Testis (tissue), 3 donors: ENCODE measurements around the gene SLC30A10. TPM values are rescaled to one million over a fixed set of nuclear protein-coding genes. Genes with fewer than 3 reads are reported as not detected.
"Not testable (repeated sequence)": the region's sequence is repeated elsewhere in the genome, so short reads cannot be mapped to it uniquely, and the experiment has no call there.

Experiments
- DNase-seq: peaks from one replicate; pipeline ENCODE4 v3.0.0-alpha.2; 2019
- H3K27ac ChIP-seq, 2 donors: fragments of 200-600 bp; sonication (generic); one replicate each; pipeline ENCODE4 v1.5.1; 2019
- H3K27me3 ChIP-seq: fragments of 200-600 bp; sonication (generic); one replicate; pipeline ENCODE4 v1.5.1; 2019
- H3K36me3 ChIP-seq: fragments of 200-600 bp; sonication (generic); one replicate; pipeline ENCODE4 v1.5.1; 2017; ENCODE audit warnings: low read depth; ENCODE audit errors: missing control alignments
- H3K4me1 ChIP-seq: fragments of 200-600 bp; sonication (generic); one replicate; pipeline ENCODE4 v1.5.1; 2019
- H3K4me3 ChIP-seq, 2 donors: fragments of 200-600 bp; sonication (generic); one replicate each; pipeline ENCODE4 v1.5.1; 2017 to 2019
- H3K9me3 ChIP-seq: fragments of 200-600 bp; sonication (generic); one replicate; pipeline ENCODE4 v1.5.1; 2017
- POLR2A ChIP-seq: fragments of 450-650 bp; IDR thresholded peaks from one replicate; pipeline ENCODE4 v1.6.1; 2017; ENCODE audit warnings: antibody characterized with exemption, mild to moderate bottlenecking, moderate library complexity
- WGBS, 2 donors: methylation state at CpG; one replicate each; pipeline ENCODE4 v1.1.5; 2018; 5-methylcytosine and 5-hydroxymethylcytosine counted together
- intact Hi-C: fragments of 100-400 bp; cut with DNase I; formaldehyde crosslinking; loops from one replicate; pipeline ENCODE4 v1.15.1; 2023; ENCODE audit warnings: low total_unique reads
- polyA plus RNA-seq: library from polyadenylated mRNA; stranded (reverse); fragments of 350-450 nt; fragmentation: Illumina TruSeq; extraction: RNeasy Lipid Tissue Mini Kit (QIAGEN cat#74804); gene quantifications from one replicate; pipeline ENCODE4 v1.2.3, GENCODE V29; 2014; ENCODE audit warnings: low read depth, low replicate concordance; ENCODE audit not compliant: insufficient read depth
- total RNA-seq, 2 donors: library from RNA; depleted of rRNA; stranded (reverse); fragments of >200 nt; gene quantifications; one replicate each; pipeline ENCODE4 v1.2.3, GENCODE V29; 2016
- TF ChIP-seq, protein P1 (sequence below), 3 experiments: fragments of 450-650 bp in 2 of 3; fragments of 200-600 bp in 1 of 3; sonication (generic) in 1 of 3; IDR thresholded peaks; one replicate each; pipeline ENCODE4 v1.5.1; 2016 to 2019; ENCODE audit warnings: antibody characterized with exemption in 3 of 3, mild to moderate bottlenecking in 2 of 3, moderate library complexity in 1 of 3

SLC30A10 gene
- total and polyA plus RNA-seq, 3 donors from 2014 or later: 2.2 to 4.0 (median 2.4) TPM

DNA sequence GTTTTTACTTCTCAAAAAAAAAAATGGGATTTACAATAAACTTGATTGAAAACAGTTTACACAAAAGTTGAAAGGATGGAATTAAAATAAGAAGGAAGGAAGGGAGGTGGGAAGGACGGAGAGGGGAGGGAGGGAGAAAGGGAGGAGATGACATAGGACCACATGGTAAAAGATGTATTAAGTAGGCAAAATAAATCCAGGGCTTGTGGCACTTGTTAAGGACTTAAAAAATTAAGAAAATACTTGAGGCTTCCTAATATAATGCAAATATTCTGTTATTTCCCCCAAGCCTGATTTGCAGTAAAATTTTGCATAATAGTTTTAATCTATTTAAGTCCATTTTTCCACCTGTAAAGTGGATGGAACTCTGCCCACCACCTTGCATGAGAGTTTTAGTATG is 27.5 kb downstream of the SLC30A10 start:
- intact Hi-C loops: no loop called here
- H3K9me3 ChIP-seq: no peaks in the 10 kb centered on the region
- 57% methylated on average over 1 of the region's 1 CpG; no CpG with 5 or more reads in 1 of the 2 donors for WGBS, 2 donors
- H3K27me3 ChIP-seq: no peaks in the 10 kb centered on the region
- H3K4me3 ChIP-seq: no peak overlapping the region
- H3K4me1 ChIP-seq: peaks cover 6% of the 10 kb centered on the region
- no peak for DNase-seq
- H3K27ac ChIP-seq: no peak overlapping the region
- H3K36me3 ChIP-seq: no peaks in the 10 kb centered on the region
- TF ChIP-seq, protein P1, sequence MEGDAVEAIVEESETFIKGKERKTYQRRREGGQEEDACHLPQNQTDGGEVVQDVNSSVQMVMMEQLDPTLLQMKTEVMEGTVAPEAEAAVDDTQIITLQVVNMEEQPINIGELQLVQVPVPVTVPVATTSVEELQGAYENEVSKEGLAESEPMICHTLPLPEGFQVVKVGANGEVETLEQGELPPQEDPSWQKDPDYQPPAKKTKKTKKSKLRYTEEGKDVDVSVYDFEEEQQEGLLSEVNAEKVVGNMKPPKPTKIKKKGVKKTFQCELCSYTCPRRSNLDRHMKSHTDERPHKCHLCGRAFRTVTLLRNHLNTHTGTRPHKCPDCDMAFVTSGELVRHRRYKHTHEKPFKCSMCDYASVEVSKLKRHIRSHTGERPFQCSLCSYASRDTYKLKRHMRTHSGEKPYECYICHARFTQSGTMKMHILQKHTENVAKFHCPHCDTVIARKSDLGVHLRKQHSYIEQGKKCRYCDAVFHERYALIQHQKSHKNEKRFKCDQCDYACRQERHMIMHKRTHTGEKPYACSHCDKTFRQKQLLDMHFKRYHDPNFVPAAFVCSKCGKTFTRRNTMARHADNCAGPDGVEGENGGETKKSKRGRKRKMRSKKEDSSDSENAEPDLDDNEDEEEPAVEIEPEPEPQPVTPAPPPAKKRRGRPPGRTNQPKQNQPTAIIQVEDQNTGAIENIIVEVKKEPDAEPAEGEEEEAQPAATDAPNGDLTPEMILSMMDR (IDR thresholded peaks at IDR 0.05): no peak
- no peak for TF ChIP-seq POLR2A

DNA sequence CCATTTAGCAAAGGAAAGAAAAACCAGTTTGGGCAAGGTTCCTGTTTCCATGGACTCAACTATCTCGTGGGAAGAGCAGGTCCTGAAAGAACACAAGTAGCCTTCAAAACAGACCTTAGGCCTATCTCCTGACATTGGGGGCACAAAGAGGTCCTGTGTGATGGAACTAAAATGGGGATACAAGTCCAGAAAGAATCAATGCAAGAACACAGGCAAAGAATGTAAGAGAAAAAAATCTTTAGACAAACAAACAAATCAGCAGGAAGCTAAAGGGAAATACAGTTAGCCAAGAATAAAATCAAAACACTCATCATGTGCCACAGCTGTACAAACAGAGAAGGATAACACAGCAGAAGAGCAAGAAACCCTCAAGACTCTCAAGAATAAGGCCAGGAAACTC is 28.2 kb downstream of the SLC30A10 start:
- Histone ChIP-seq H3K4me1 (peaks cover 6% of the 10 kb centered on the region), H3K36me3 (no peaks in the 10 kb centered on the region), H3K27me3 (no peaks in the 10 kb centered on the region), H3K9me3 (no peaks in the 10 kb centered on the region), H3K4me3 (no peak overlapping the region), H3K27ac (peak overlapping the region in 1 of 2 donors; percentile 15)
- WGBS, 2 donors: 46 to 57% methylated on average over 1 of the region's 1 CpG
- TF ChIP-seq POLR2A: no peak
- TF ChIP-seq, protein P1 (IDR thresholded peaks at IDR 0.05): no peak
- DNase-seq: no peak
- intact Hi-C loops: no loop called here

DNA sequence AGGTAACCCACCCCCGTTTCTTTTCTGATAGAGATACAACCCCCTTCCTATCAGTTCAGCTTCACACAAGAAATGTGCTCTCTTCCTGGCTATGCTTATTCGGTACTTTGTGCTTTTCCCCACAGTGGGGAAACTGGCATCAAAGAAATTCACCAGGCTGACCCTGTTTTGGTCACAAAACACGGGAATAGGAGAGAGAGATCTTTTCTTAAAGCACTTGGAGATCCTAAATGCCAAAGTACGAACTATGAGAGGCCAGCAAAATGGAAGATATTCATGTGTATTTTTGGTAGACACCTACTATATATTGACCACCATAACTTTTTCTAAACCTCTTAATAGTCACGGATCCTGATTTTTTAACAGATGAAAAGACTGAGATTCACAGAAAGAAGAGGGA is 30.0 kb downstream of the SLC30A10 start:
- WGBS, 2 donors: 88 to 91% methylated on average over 5 of the region's 5 CpGs
- no peaks in the 10 kb centered on the region for H3K36me3 ChIP-seq
- H3K4me1 ChIP-seq: peaks cover 6% of the 10 kb centered on the region
- TF ChIP-seq POLR2A: no peak
- no peak overlapping the region for H3K4me3 ChIP-seq
- no peak for DNase-seq
- no peaks in the 10 kb centered on the region for H3K27me3 ChIP-seq
- intact Hi-C loops: no loop called here
- H3K27ac ChIP-seq: no peak overlapping the region
- no peaks in the 10 kb centered on the region for H3K9me3 ChIP-seq

DNA sequence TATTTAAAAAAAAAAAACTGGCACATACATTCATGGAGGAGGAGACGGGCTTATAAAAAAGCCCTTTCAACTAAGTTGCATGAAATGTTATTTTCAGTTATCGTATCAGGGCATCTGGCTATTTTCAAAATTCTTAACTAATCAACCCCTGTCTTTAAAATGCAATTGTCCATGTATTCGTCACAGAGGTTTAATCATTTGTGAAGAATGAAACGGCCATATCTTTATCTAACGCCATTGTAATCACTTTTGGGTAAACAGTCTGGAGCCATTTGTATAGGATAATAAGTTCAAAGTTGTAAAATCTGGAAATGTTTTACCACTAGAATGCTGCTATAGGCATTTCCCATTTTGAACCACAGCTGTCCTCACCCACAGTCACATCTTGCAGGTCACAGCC is 30.4 kb downstream of the SLC30A10 start:
- no peak overlapping the region for H3K4me3 ChIP-seq
- 80 to 88% methylated on average over 5 of the region's 5 CpGs for WGBS, 2 donors
- intact Hi-C loops: no loop called here
- H3K9me3 ChIP-seq: no peaks in the 10 kb centered on the region
- H3K4me1 ChIP-seq: peaks cover 6% of the 10 kb centered on the region
- TF ChIP-seq POLR2A: no peak
- TF ChIP-seq, protein P1 (IDR thresholded peaks at IDR 0.05): no peak
- no peak overlapping the region for H3K27ac ChIP-seq
- no peaks in the 10 kb centered on the region for H3K27me3 ChIP-seq
- DNase-seq: no peak
- H3K36me3 ChIP-seq: no peaks in the 10 kb centered on the region

DNA sequence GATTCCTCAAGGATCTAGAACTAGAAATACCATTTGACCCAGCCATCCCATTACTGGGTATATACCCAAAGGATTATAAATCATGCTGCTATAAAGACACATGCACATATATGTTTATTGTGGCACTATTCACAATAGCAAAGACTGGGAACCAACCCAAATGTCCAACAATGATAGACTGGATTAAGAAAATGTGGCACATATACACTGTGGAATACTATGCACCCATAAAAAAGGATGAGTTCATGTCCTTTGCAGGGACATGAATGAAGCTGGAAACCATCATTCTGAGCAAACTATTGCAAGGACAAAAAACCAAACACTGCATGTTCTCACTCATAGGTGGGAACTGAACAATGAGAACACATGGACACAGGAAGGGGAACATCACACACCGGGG is 36.1 kb downstream of the SLC30A10 start:
- 82 to 95% methylated on average over 1 of the region's 1 CpG for WGBS, 2 donors
- H3K4me3 ChIP-seq, H3K27ac ChIP-seq, intact Hi-C loops, H3K4me1 ChIP-seq, H3K27me3 ChIP-seq, H3K36me3 ChIP-seq, H3K9me3 ChIP-seq, DNase-seq: not testable (repeated sequence)

DNA sequence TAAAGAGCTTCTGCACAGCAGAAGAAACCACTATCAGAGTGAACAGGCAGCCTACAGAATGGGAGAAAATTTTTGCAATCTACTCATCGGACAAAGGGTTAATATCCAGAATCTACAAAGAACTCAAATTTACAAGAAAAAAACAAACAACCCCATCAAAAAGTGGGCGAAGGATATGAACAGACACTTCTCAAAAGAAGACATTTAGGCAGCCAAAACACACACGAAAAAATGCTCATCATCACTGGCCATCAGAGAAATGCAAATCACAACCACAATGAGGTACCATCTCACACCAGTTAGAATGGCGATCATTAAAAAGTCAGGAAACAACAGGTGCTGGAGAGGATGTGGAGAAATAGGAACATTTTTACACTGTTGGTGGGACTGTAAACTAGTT is 36.5 kb downstream of the SLC30A10 start:
- 82 to 84% methylated on average over 4 of the region's 4 CpGs for WGBS, 2 donors
- H3K4me1 ChIP-seq, H3K9me3 ChIP-seq, H3K36me3 ChIP-seq, intact Hi-C loops, H3K4me3 ChIP-seq, H3K27ac ChIP-seq, H3K27me3 ChIP-seq, DNase-seq: not testable (repeated sequence)

DNA sequence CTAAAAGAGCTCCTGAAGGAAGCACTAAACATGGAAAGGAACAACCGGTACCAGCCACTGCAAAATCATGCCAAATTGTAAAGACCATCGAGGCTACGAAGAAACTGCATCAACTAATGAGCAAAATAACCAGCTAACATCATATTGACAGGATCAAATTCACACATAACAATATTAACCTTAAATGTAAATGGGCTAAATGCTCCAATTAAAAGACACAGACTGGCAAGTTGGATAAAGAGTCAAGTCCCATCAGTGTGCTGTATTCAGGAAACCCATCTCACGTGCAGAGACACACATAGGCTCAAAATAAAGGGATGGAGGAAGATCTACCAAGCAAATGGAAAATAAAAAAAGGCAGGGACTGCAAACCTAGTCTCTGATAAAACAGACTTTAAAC is 39.7 kb downstream of the SLC30A10 start:
- DNase-seq, intact Hi-C loops, H3K9me3 ChIP-seq, H3K36me3 ChIP-seq, H3K4me3 ChIP-seq, H3K4me1 ChIP-seq, H3K27me3 ChIP-seq, H3K27ac ChIP-seq: not testable (repeated sequence)
- 85 to 87% methylated on average over 4 of the region's 4 CpGs for WGBS, 2 donors
